Measurements from ENCODE around the gene GKAP1.

- TF ChIP-seq ZFP41 (tag by site-specific recombination; IDR thresholded peaks at IDR 0.05; ENCODE audit: borderline replicate concordance) (no peak), ZNF621 (tag by site-specific recombination; IDR thresholded peaks at IDR 0.05) (no peak), ELK4 (IDR thresholded peaks at IDR 0.05; ENCODE audit: borderline replicate concordance, low read depth, low read length) (no peak), ZSCAN30 (tag by site-specific recombination; IDR thresholded peaks at IDR 0.05) (no peak), ZFP3 (tag by site-specific recombination; IDR thresholded peaks at IDR 0.05; ENCODE audit: low read depth) (no peak), SP7 (tag by site-specific recombination; IDR thresholded peaks at IDR 0.05) (no peak), ZNF175 (tag by site-specific recombination; IDR thresholded peaks at IDR 0.05) (no peak), ZNF792 (tag by site-specific recombination; IDR thresholded peaks at IDR 0.05) (no peak), ZBTB11 (tag by site-specific recombination; conservative IDR thresholded peaks at IDR 0.05; ENCODE audit: low read depth) (no peak)
- TF ChIP-seq, protein P1, sequence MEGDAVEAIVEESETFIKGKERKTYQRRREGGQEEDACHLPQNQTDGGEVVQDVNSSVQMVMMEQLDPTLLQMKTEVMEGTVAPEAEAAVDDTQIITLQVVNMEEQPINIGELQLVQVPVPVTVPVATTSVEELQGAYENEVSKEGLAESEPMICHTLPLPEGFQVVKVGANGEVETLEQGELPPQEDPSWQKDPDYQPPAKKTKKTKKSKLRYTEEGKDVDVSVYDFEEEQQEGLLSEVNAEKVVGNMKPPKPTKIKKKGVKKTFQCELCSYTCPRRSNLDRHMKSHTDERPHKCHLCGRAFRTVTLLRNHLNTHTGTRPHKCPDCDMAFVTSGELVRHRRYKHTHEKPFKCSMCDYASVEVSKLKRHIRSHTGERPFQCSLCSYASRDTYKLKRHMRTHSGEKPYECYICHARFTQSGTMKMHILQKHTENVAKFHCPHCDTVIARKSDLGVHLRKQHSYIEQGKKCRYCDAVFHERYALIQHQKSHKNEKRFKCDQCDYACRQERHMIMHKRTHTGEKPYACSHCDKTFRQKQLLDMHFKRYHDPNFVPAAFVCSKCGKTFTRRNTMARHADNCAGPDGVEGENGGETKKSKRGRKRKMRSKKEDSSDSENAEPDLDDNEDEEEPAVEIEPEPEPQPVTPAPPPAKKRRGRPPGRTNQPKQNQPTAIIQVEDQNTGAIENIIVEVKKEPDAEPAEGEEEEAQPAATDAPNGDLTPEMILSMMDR (tag by site-specific recombination; IDR thresholded peaks at IDR 0.05), result no peak
- TF ChIP-seq, protein P2, sequence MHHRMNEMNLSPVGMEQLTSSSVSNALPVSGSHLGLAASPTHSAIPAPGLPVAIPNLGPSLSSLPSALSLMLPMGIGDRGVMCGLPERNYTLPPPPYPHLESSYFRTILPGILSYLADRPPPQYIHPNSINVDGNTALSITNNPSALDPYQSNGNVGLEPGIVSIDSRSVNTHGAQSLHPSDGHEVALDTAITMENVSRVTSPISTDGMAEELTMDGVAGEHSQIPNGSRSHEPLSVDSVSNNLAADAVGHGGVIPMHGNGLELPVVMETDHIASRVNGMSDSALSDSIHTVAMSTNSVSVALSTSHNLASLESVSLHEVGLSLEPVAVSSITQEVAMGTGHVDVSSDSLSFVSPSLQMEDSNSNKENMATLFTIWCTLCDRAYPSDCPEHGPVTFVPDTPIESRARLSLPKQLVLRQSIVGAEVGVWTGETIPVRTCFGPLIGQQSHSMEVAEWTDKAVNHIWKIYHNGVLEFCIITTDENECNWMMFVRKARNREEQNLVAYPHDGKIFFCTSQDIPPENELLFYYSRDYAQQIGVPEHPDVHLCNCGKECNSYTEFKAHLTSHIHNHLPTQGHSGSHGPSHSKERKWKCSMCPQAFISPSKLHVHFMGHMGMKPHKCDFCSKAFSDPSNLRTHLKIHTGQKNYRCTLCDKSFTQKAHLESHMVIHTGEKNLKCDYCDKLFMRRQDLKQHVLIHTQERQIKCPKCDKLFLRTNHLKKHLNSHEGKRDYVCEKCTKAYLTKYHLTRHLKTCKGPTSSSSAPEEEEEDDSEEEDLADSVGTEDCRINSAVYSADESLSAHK (tag by site-specific recombination; IDR thresholded peaks at IDR 0.05), result no peak
Measured at GRCh38 chr9:83715221-83715620, 102.3 kb downstream of the GKAP1 start.

Data from HEK293 (cell line).